MM.1S (cell line): ENCODE results near the gene RNF130.

ENCODE experiments used
- DNase-seq: peaks from one replicate; pipeline ENCODE4 v3.0.0-alpha.2; 2015
- H2AFZ ChIP-seq: fragments of 300-600 bp; sonication (generic); 2 replicates; pipeline ENCODE4 v1.6.0; 2016; ENCODE audit warnings: antibody characterized with exemption, low read length
- H3F3A ChIP-seq: fragments of 300-600 bp; sonication (generic); 2 replicates; pipeline ENCODE4 v1.6.1; 2016; ENCODE audit warnings: mild to moderate bottlenecking, antibody characterized with exemption, low read length, moderate library complexity, mixed read lengths; ENCODE audit not compliant: insufficient read depth
- H3K27ac ChIP-seq: fragments of 300-600 bp; sonication (generic); 2 replicates; pipeline ENCODE4 v1.5.1; 2016; ENCODE audit warnings: mild to moderate bottlenecking, low read length
- H3K27me3 ChIP-seq: fragments of 300-600 bp; sonication (generic); replicated peaks from 2 replicates; pipeline ENCODE4 v1.6.0; 2016; ENCODE audit warnings: low read length; ENCODE audit not compliant: insufficient read depth
- H3K36me3 ChIP-seq: fragments of 300-600 bp; sonication (generic); replicated peaks from 2 replicates; pipeline ENCODE4 v1.6.1; 2016; ENCODE audit warnings: mild to moderate bottlenecking, low read length, mixed read lengths; ENCODE audit not compliant: insufficient read depth
- H3K4me1 ChIP-seq: fragments of 300-600 bp; sonication (generic); 2 replicates; pipeline ENCODE4 v1.6.1; 2016; ENCODE audit warnings: low read length, mixed read lengths
- H3K4me2 ChIP-seq: fragments of 300-600 bp; sonication (generic); 2 replicates; pipeline ENCODE4 v1.6.0; 2016; ENCODE audit warnings: low read depth, low read length
- H3K4me3 ChIP-seq: fragments of 300-600 bp; sonication (generic); 2 replicates; pipeline ENCODE4 v1.5.1; 2016; ENCODE audit warnings: low read length, mixed read lengths
- H3K79me2 ChIP-seq: fragments of 300-600 bp; sonication (generic); 2 replicates; pipeline ENCODE4 v1.6.1; 2016; ENCODE audit warnings: mixed run types, low read length, mixed read lengths
- H3K9ac ChIP-seq: fragments of 300-600 bp; sonication (generic); 2 replicates; pipeline ENCODE4 v1.6.1; 2016; ENCODE audit warnings: low read length, mixed read lengths
- H3K9me2 ChIP-seq: fragments of 300-600 bp; sonication (generic); replicated peaks from 2 replicates; pipeline ENCODE4 v1.6.1; 2016; ENCODE audit warnings: mild to moderate bottlenecking, low read length, mixed read lengths; ENCODE audit not compliant: insufficient read depth
- H3K9me3 ChIP-seq: fragments of 300-600 bp; sonication (generic); replicated peaks from 2 replicates; pipeline ENCODE4 v1.6.1; 2016; ENCODE audit warnings: mild to moderate bottlenecking, low read length, mixed read lengths; ENCODE audit not compliant: insufficient read depth
- H4K20me1 ChIP-seq: fragments of 300-600 bp; sonication (generic); 2 replicates; pipeline ENCODE4 v1.6.1; 2016; ENCODE audit warnings: mild to moderate bottlenecking, low read length, moderate library complexity, mixed read lengths; ENCODE audit not compliant: insufficient read depth
- CTCF ChIP-seq: fragments of 300-600 bp; sonication (generic); IDR thresholded peaks from 2 replicates; pipeline ENCODE4 v1.5.1; 2016; ENCODE audit warnings: antibody characterized with exemption, low read length, mixed read lengths
- EZH2 ChIP-seq: fragments of 300-600 bp; sonication (generic); optimal IDR thresholded peaks from 2 replicates; pipeline ENCODE3; 2017; ENCODE audit warnings: low read depth, mild to moderate bottlenecking, antibody characterized with exemption, low read length, mixed read lengths
- EZH2phosphoT487 ChIP-seq: fragments of 300-600 bp; sonication (generic); IDR thresholded peaks from 2 replicates; pipeline ENCODE4 v1.6.1; 2018; ENCODE audit warnings: antibody characterized with exemption, low read length

RNF130 gene

DNA sequence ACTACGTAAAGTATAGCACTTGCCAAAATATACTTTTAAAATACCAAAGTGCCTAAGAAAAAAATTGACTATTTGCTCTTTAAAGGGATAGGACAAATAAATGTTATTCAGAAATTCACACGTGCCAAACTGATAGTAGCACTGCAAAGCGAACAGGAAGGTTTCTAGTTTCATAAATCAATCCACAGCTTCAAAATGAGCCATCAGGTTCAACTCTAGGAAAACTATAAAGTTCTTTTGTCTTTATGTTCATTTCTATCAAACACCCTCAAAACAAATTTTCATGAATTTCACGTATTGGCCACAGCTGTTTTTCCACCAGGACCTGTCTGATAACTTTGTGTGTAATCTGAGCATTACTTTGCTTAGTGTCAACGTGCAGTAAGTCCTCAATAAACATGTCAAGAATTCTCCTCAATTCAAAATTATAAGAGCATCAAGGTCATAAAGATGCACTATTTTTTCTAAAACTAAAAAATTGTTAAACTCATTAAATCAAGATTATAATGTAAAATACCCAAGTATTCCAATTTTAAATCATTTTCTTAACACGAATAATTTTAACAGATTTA is 3.0 kb downstream of the RNF130 start:
- H3K27ac ChIP-seq, result no peak overlapping the region
- H3K9me2 ChIP-seq, result no peaks in the 10 kb centered on the region
- H4K20me1 ChIP-seq, result no peaks in the 10 kb centered on the region
- H2AFZ ChIP-seq, result no peak overlapping the region
- H3K36me3 ChIP-seq, result no peaks in the 10 kb centered on the region
- no peaks in the 10 kb centered on the region for H3K4me1 ChIP-seq
- H3K4me2 ChIP-seq, result no peak overlapping the region
- H3K9ac ChIP-seq, result no peak overlapping the region
- no peak overlapping the region for H3K4me3 ChIP-seq
- no peak for DNase-seq
- peaks cover 6% of the 10 kb centered on the region; the same call in 1 of the 2 replicates for H3K27me3 ChIP-seq
- TF ChIP-seq EZH2phosphoT487 (no peak), EZH2 (no peak), CTCF (no peak)
- H3K79me2 ChIP-seq, result no peaks in the 10 kb centered on the region
- H3K9me3 ChIP-seq, result no peaks in the 10 kb centered on the region
- no peaks in the 10 kb centered on the region for H3F3A ChIP-seq

- no peaks in the 10 kb centered on the region for H3K36me3 ChIP-seq
- no peaks in the 10 kb centered on the region for H3F3A ChIP-seq
- no peak overlapping the region for H2AFZ ChIP-seq
- peaks cover 6% of the 10 kb centered on the region; the same call in 1 of the 2 replicates for H3K27me3 ChIP-seq
- H4K20me1 ChIP-seq, result no peaks in the 10 kb centered on the region
- DNase-seq, result no peak
- no peak overlapping the region for H3K27ac ChIP-seq
- H3K9me3 ChIP-seq, result no peaks in the 10 kb centered on the region
- no peaks in the 10 kb centered on the region for H3K4me1 ChIP-seq
- no peaks in the 10 kb centered on the region for H3K79me2 ChIP-seq
- no peak for TF ChIP-seq EZH2phosphoT487
- no peak for TF ChIP-seq EZH2
- TF ChIP-seq CTCF, result no peak
- no peak overlapping the region for H3K9ac ChIP-seq
- H3K4me2 ChIP-seq, result no peak overlapping the region
- no peaks in the 10 kb centered on the region for H3K9me2 ChIP-seq
- no peak overlapping the region for H3K4me3 ChIP-seq
Measured at GRCh38 chr5:180067986-180068385, 3.6 kb downstream of the RNF130 start.

DNA sequence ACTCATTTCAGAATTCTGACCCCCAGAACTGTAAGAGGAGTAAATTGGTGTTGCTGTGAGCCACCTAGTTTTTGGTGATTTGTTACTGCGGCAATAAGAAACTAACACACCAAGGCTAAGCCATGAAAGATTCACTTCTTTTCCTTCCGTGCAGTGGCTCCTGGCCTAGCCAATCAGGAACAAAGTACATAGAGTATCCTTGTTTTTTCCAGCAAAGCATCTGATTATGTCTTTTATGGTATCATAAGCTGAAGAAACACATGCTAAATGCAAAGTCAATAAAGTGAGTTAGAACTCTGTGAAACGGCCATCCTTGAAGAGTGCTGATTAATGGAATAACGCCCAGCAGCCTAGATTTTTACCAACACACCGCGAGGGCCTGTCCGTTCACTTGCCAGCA is 11.4 kb downstream of the RNF130 start:
- H3K4me3 ChIP-seq, result no peak overlapping the region
- no peaks in the 10 kb centered on the region for H3K36me3 ChIP-seq
- no peak overlapping the region for H3K27ac ChIP-seq
- H3K9ac ChIP-seq, result no peak overlapping the region
- TF ChIP-seq EZH2phosphoT487 (no peak), CTCF (no peak), EZH2 (no peak)
- H3K27me3 ChIP-seq, result no peaks in the 10 kb centered on the region
- no peak for DNase-seq
- no peaks in the 10 kb centered on the region for H3K4me1 ChIP-seq
- H3K9me3 ChIP-seq, result no peaks in the 10 kb centered on the region
- no peak overlapping the region for H2AFZ ChIP-seq
- no peaks in the 10 kb centered on the region for H3F3A ChIP-seq
- H4K20me1 ChIP-seq, result no peaks in the 10 kb centered on the region
- no peaks in the 10 kb centered on the region for H3K9me2 ChIP-seq
- no peaks in the 10 kb centered on the region for H3K79me2 ChIP-seq
- H3K4me2 ChIP-seq, result no peak overlapping the region
